Activated T-helper 1 cell treated with anti-CD3 and anti-CD28 coated beads, Interleukin-12 subunit alpha, Interleukin-12 subunit beta, Interleukin-2, Interleukin-4 antibody, amounts not matched to agents 30 ng/mL and 10 ng/mL and 1 ng/mL, durations not matched to agents 14 hours and 24 hours and 36 hours (primary cell): ENCODE data around the gene DCAF11. TPM values are rescaled to one million over a fixed set of nuclear protein-coding genes. Genes with fewer than 3 reads are reported as not detected.

Experiments used
- DNase-seq: peaks from one replicate; pipeline ENCODE4 v3.0.0; 2021; ENCODE audit warnings: low spot score
- H3K27ac Mint-ChIP-seq: one replicate; pipeline ENCODE4 v1.8.0; 2021; ENCODE audit warnings: mild to moderate bottlenecking, mixed read lengths
- H3K27me3 Mint-ChIP-seq: one replicate; pipeline ENCODE4 v1.8.0; 2022; ENCODE audit warnings: mild to moderate bottlenecking, moderate library complexity, mixed read lengths; ENCODE audit not compliant: insufficient read depth
- H3K36me3 Mint-ChIP-seq: one replicate; pipeline ENCODE4 v1.8.0; 2021; ENCODE audit warnings: low read depth, mixed read lengths
- H3K4me1 Mint-ChIP-seq: one replicate; pipeline ENCODE4 v1.8.0; 2021; ENCODE audit warnings: low read depth, mixed read lengths
- H3K4me3 Mint-ChIP-seq: one replicate; pipeline ENCODE4 v1.8.0; 2021; ENCODE audit warnings: mild to moderate bottlenecking, moderate library complexity, mixed read lengths
- H3K9me3 Mint-ChIP-seq: one replicate; pipeline ENCODE4 v1.8.0; 2021; ENCODE audit warnings: mixed read lengths
- intact Hi-C: fragments of 100-400 bp; cut with micrococcal nuclease; formaldehyde crosslinking; loops from one replicate; pipeline ENCODE4 v1.15.1; 2024
- total RNA-seq: library from RNA; stranded (reverse); gene quantifications from 2 replicates; pipeline ENCODE4 v1.2.3, GENCODE V29; 2022

Gene DCAF11
- total RNA-seq, 1 donor from 2014 or later: 69.9 TPM

- H3K27ac Mint-ChIP-seq: peak overlapping the region; percentile 90
- intact Hi-C loops: loop anchor here (1.0 kb wide), 4 partner anchors 9 to 42 kb away; partner anchors contain the start of genes IRF9 and PSME2
- H3K27me3 Mint-ChIP-seq: no peaks in the 10 kb centered on the region
- H3K4me3 Mint-ChIP-seq: peak overlapping the region; percentile 92
- no peaks in the 10 kb centered on the region for H3K9me3 Mint-ChIP-seq
- no peak for DNase-seq
- H3K36me3 Mint-ChIP-seq: peaks cover 29% of the 10 kb centered on the region
- H3K4me1 Mint-ChIP-seq: peaks cover 65% of the 10 kb centered on the region
These were observed 22.3 kb downstream of the DCAF11 start for GRCh38 chr14:24136684-24137528.

- Mint-ChIP-seq H3K9me3 (no peaks in the 10 kb centered on the region), H3K36me3 (peaks cover 30% of the 10 kb centered on the region), H3K27ac (peak overlapping the region; percentile 57), H3K4me3 (peak overlapping the region; percentile 98), H3K27me3 (no peaks in the 10 kb centered on the region), H3K4me1 (peaks cover 61% of the 10 kb centered on the region)
- no peak for DNase-seq
- intact Hi-C loops: no loop called here
These were observed 23.2 kb downstream of the DCAF11 start for GRCh38 chr14:24137529-24138395.

GRCh38 chr14:24138396-24139271 is 24.1 kb downstream of the DCAF11 start:
- peak overlapping the region; percentile 70 for H3K27ac Mint-ChIP-seq
- H3K4me3 Mint-ChIP-seq: peak overlapping the region; percentile 98
- DNase-seq: no peak
- peaks cover 39% of the 10 kb centered on the region for H3K36me3 Mint-ChIP-seq
- intact Hi-C loops: no loop called here
- no peaks in the 10 kb centered on the region for H3K27me3 Mint-ChIP-seq
- H3K4me1 Mint-ChIP-seq: peaks cover 65% of the 10 kb centered on the region
- no peaks in the 10 kb centered on the region for H3K9me3 Mint-ChIP-seq

GRCh38 chr14:24139272-24139934 is 24.8 kb downstream of the DCAF11 start:
- no peak for DNase-seq
- Mint-ChIP-seq H3K27ac (peak overlapping the region; percentile 70), H3K27me3 (no peaks in the 10 kb centered on the region), H3K4me3 (peak overlapping the region; percentile 98), H3K36me3 (peaks cover 44% of the 10 kb centered on the region), H3K9me3 (no peaks in the 10 kb centered on the region), H3K4me1 (peaks cover 72% of the 10 kb centered on the region)
- intact Hi-C loops: no loop called here

- Mint-ChIP-seq H3K27ac (peak within 1 kb of the TSS; percentile 92), H3K9me3 (no peaks in the 10 kb centered on the region), H3K4me3 (peak within 1 kb of the TSS; percentile 98), H3K4me1 (peaks cover 80% of the 10 kb centered on the region), H3K27me3 (no peaks in the 10 kb centered on the region), H3K36me3 (peaks cover 59% of the 10 kb centered on the region)
- intact Hi-C loops: loop anchor here (1.0 to 10.0 kb wide), 5 partner anchors 20 to 816 kb away; partner anchors contain the start of genes CHMP4A, DCAF11, DHRS1 and IRF9
- peak; percentile 100 for DNase-seq
These were observed 26.7 kb downstream of the DCAF11 start, which contains the start of gene EMC9 for GRCh38 chr14:24141097-24141880. Gene EMC9 (minus strand): TSS chr14:24141591. CDS start chr14:24141304, 287 bp downstream.

GRCh38 chr14:24143511-24143910 is 28.9 kb downstream of the DCAF11 start:
- H3K27ac Mint-ChIP-seq: peak overlapping the region; percentile 11
- peak overlapping the region; percentile 34 for H3K4me3 Mint-ChIP-seq
- no peaks in the 10 kb centered on the region for H3K27me3 Mint-ChIP-seq
- peaks cover 50% of the 10 kb centered on the region for H3K36me3 Mint-ChIP-seq
- intact Hi-C loops: loop anchor here (10.0 kb wide), 1 partner anchor 819 kb away; the partner anchor contains the start of gene PABPN1
- DNase-seq: no peak
- peaks cover 68% of the 10 kb centered on the region for H3K4me1 Mint-ChIP-seq
- H3K9me3 Mint-ChIP-seq: no peaks in the 10 kb centered on the region

- Mint-ChIP-seq H3K9me3 (no peaks in the 10 kb centered on the region), H3K4me3 (peak overlapping the region; percentile 94), H3K36me3 (peaks cover 46% of the 10 kb centered on the region), H3K4me1 (peaks cover 67% of the 10 kb centered on the region), H3K27me3 (no peaks in the 10 kb centered on the region), H3K27ac (peak overlapping the region; percentile 49)
- no peak for DNase-seq
- intact Hi-C loops: loop anchor here (10.0 kb wide), 1 partner anchor 820 kb away; the partner anchor contains the start of gene PABPN1
These were observed 29.9 kb downstream of the DCAF11 start for GRCh38 chr14:24144451-24144850.

- peaks cover 46% of the 10 kb centered on the region for H3K36me3 Mint-ChIP-seq
These were observed 30.6 kb downstream of the DCAF11 start for GRCh38 chr14:24145219-24145618.

GRCh38 chr14:24145690-24146452 is 31.3 kb downstream of the DCAF11 start:
- H3K27me3 Mint-ChIP-seq: no peaks in the 10 kb centered on the region
- intact Hi-C loops: loop anchor here (1.0 to 10.0 kb wide), 6 partner anchors 10 to 821 kb away; partner anchors contain the start of genes CARMIL3, NGDN, PABPN1 and PCK2
- DNase-seq: no peak
- peak overlapping the region; percentile 94 for H3K4me3 Mint-ChIP-seq
- H3K4me1 Mint-ChIP-seq: peaks cover 68% of the 10 kb centered on the region
- peaks cover 52% of the 10 kb centered on the region for H3K36me3 Mint-ChIP-seq
- H3K9me3 Mint-ChIP-seq: no peaks in the 10 kb centered on the region
- peak overlapping the region; percentile 98 for H3K27ac Mint-ChIP-seq

More at GRCh38 chr14:24145219-24145618, 30.6 kb downstream of the DCAF11 start:
- H3K4me1 Mint-ChIP-seq: peaks cover 67% of the 10 kb centered on the region
- peak overlapping the region; percentile 94 for H3K4me3 Mint-ChIP-seq
- no peaks in the 10 kb centered on the region for H3K27me3 Mint-ChIP-seq
- DNase-seq: no peak
- intact Hi-C loops: loop anchor here (5.0 to 10.0 kb wide), 2 partner anchors 678 to 820 kb away; partner anchors contain the start of genes NGDN and PABPN1
- peak overlapping the region; percentile 98 for H3K27ac Mint-ChIP-seq
- no peaks in the 10 kb centered on the region for H3K9me3 Mint-ChIP-seq

GRCh38 chr14:24146453-24146977 is 31.9 kb downstream of the DCAF11 start, which contains the start of gene PSME2:
Gene PSME2 (minus strand): TSS chr14:24146610. CDS start chr14:24146581, 29 bp downstream.
- Mint-ChIP-seq H3K27ac (peak within 1 kb of the TSS; percentile 98), H3K4me3 (peak within 1 kb of the TSS; percentile 94), H3K36me3 (peaks cover 59% of the 10 kb centered on the region), H3K9me3 (no peaks in the 10 kb centered on the region), H3K4me1 (peaks cover 68% of the 10 kb centered on the region), H3K27me3 (no peaks in the 10 kb centered on the region)
- intact Hi-C loops: loop anchor here (1.0 to 10.0 kb wide), 6 partner anchors 10 to 822 kb away; partner anchors contain the start of genes CARMIL3, NGDN, PABPN1 and PCK2
- DNase-seq: peak; percentile 90
